Measurements from ENCODE around the gene WDR45B. TPM values are rescaled to one million over a fixed set of nuclear protein-coding genes. Genes with fewer than 3 reads are reported as not detected.
A peak's percentile ranks its signal among the peaks of the same experiment; 100 is the strongest.

WDR45B gene
- total and polyA plus RNA-seq, 7 donors = 21.4 to 62.7 (median 32.6) TPM

GRCh38 chr17:82595893-82596292 is 52.4 kb downstream of the WDR45B start:
- WGBS, 3 donors = 90 to 93% (median 91%) methylated on average over 21 of the region's 21 CpGs
- Histone ChIP-seq H3K9me3 (no peaks in the 10 kb centered on the region), H3K4me3 (no peak overlapping the region), H3K27ac (no peak overlapping the region), H3K36me3 (ENCODE audit: insufficient read depth in 1 of 2, low read depth in 1 of 2) (peaks cover 0 to 46% of the 10 kb centered on the region in 2 donors), H3K27me3 (ENCODE audit: insufficient read depth in 3 of 3, low read length in 2 of 3) (no peaks in the 10 kb centered on the region), H3K4me1 (peaks cover 35% of the 10 kb centered on the region)
- TF ChIP-seq, protein P1, sequence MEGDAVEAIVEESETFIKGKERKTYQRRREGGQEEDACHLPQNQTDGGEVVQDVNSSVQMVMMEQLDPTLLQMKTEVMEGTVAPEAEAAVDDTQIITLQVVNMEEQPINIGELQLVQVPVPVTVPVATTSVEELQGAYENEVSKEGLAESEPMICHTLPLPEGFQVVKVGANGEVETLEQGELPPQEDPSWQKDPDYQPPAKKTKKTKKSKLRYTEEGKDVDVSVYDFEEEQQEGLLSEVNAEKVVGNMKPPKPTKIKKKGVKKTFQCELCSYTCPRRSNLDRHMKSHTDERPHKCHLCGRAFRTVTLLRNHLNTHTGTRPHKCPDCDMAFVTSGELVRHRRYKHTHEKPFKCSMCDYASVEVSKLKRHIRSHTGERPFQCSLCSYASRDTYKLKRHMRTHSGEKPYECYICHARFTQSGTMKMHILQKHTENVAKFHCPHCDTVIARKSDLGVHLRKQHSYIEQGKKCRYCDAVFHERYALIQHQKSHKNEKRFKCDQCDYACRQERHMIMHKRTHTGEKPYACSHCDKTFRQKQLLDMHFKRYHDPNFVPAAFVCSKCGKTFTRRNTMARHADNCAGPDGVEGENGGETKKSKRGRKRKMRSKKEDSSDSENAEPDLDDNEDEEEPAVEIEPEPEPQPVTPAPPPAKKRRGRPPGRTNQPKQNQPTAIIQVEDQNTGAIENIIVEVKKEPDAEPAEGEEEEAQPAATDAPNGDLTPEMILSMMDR (IDR thresholded peaks at IDR 0.05) = no peak
- DNase-seq (no peak), ATAC-seq (no peak)
- intact Hi-C loops (cut with DNase I) = no loop called here

- WGBS, 3 donors = 95 to 96% (median 95%) methylated on average over 11 of the region's 11 CpGs
- Histone ChIP-seq H3K4me1 (peaks cover 33% of the 10 kb centered on the region), H3K27ac (no peak overlapping the region), H3K4me3 (no peak overlapping the region), H3K9me3 (no peaks in the 10 kb centered on the region), H3K27me3 (ENCODE audit: insufficient read depth in 3 of 3, low read length in 2 of 3) (no peaks in the 10 kb centered on the region), H3K36me3 (ENCODE audit: insufficient read depth in 1 of 2, low read depth in 1 of 2) (peaks cover 0 to 34% of the 10 kb centered on the region in 2 donors)
- no peak for ATAC-seq
- no peak for DNase-seq
- intact Hi-C loops (cut with DNase I) = no loop called here
- TF ChIP-seq, protein P1 (IDR thresholded peaks at IDR 0.05) = no peak
Measured at GRCh38 chr17:82594571-82594970, 53.7 kb downstream of the WDR45B start.

DNA sequence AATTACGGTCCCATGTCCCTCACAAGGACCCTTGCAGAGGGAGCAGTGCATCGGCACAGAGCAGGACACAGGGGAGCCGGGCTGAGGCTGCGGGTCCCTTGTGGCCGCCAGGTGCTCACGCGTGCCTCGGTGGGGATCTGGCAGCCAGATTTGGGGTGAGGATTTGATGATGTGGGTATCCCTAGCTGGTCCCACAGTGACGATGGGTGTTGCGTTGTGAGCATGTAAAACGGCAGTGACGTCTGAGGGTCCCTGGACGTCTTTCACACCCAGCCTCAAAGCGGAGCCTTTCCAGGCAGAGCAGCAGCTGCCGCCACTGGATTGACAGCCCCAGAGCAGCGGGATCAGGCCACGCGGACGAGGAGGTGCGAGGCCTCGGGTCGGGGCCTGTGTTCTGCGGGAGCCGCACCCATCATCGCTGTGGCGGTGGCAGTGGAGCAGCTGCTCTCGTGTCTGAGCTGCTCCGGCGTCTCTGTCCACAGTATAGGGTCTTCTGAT is 54.6 kb downstream of the WDR45B start:
- TF ChIP-seq, protein P1 (IDR thresholded peaks at IDR 0.05) = no peak
- Histone ChIP-seq H3K4me1 (peaks cover 31% of the 10 kb centered on the region), H3K36me3 (ENCODE audit: insufficient read depth in 1 of 2, low read depth in 1 of 2) (peaks cover 0 to 31% of the 10 kb centered on the region in 2 donors), H3K9me3 (no peaks in the 10 kb centered on the region), H3K27me3 (ENCODE audit: insufficient read depth in 3 of 3, low read length in 2 of 3) (no peaks in the 10 kb centered on the region), H3K27ac (peak overlapping the region; percentile 84), H3K4me3 (peak overlapping the region; percentile 69)
- ATAC-seq (peak; percentile 2 to 13 (median 6)), DNase-seq (no peak)
- 33 to 43% (median 40%) methylated on average over 27 to 29 of the region's 29 CpGs for WGBS, 3 donors
- intact Hi-C loops (cut with DNase I) = no loop called here

GRCh38 chr17:82592767-82593589 is 55.3 kb downstream of the WDR45B start:
- Histone ChIP-seq H3K4me1 (peaks cover 30% of the 10 kb centered on the region), H3K27ac (peak overlapping the region; percentile 84), H3K36me3 (ENCODE audit: insufficient read depth in 1 of 2, low read depth in 1 of 2) (peaks cover 0 to 28% of the 10 kb centered on the region in 2 donors), H3K9me3 (no peaks in the 10 kb centered on the region), H3K27me3 (ENCODE audit: insufficient read depth in 3 of 3, low read length in 2 of 3) (no peaks in the 10 kb centered on the region), H3K4me3 (peak overlapping the region; percentile 69)
- 7 to 15% (median 10%) methylated on average over 27 to 29 of the region's 29 CpGs for WGBS, 3 donors
- DNase-seq = peak; percentile 66 to 82
- peak; percentile 41 to 67 (median 60) for ATAC-seq
- intact Hi-C loops (cut with DNase I) = no loop called here
- TF ChIP-seq, protein P1 (IDR thresholded peaks at IDR 0.05) = no peak

All from psoas muscle (tissue), 8 donors.